Ovary (tissue), 9 donors: ENCODE data around the gene NPM3. TPM values are rescaled to one million over a fixed set of nuclear protein-coding genes. Genes with fewer than 3 reads are reported as not detected.

Experiments
- DNase-seq, 5 donors: peaks; one replicate each; pipeline ENCODE4 v3.0.0-alpha.2; 2019 to 2020
- H3K27ac ChIP-seq, 2 donors: fragments of 200-600 bp; one replicate each; pipeline versions ENCODE4 v1.5.1 to v1.8.0; 2019 to 2022
- H3K27me3 ChIP-seq: fragments of 200-600 bp; one replicate; pipeline ENCODE4 v1.8.0; 2022
- H3K36me3 ChIP-seq: fragments of 200-600 bp; sonication (generic); one replicate; pipeline ENCODE4 v1.5.1; 2019
- H3K4me1 ChIP-seq: one replicate; pipeline ENCODE4 v1.8.1; 2013; ENCODE audit warnings: mild to moderate bottlenecking, moderate library complexity; ENCODE audit not compliant: insufficient read depth
- H3K4me3 ChIP-seq: fragments of 200-600 bp; sonication (generic); one replicate; pipeline ENCODE4 v1.5.1; 2017
- H3K9me3 ChIP-seq, 2 donors: fragments of 200-600 bp in 1 of 2; sonication (generic) in 1 of 2; one replicate each; pipeline versions ENCODE4 v1.5.1 to v1.8.1; 2013 to 2019; ENCODE audit warnings: mild to moderate bottlenecking in 1 of 2, moderate library complexity in 1 of 2
- EP300 ChIP-seq: sonication (generic); formaldehyde crosslinking; IDR thresholded peaks from one replicate; pipeline ENCODE4 v1.6.1; 2017; ENCODE audit warnings: antibody characterized with exemption
- POLR2A ChIP-seq: fragments of 450-650 bp; IDR thresholded peaks from one replicate; pipeline ENCODE4 v1.6.1; 2017; ENCODE audit warnings: antibody characterized with exemption, mild to moderate bottlenecking, moderate library complexity
- WGBS, 3 donors: extraction: QIAGEN DNeasy Blood & Tissue Kit in 1 of 3; methylation state at CpG; one replicate each; pipeline versions ENCODE4 v1.1.5 to v1.1.7; 2013 to 2017; 5-methylcytosine and 5-hydroxymethylcytosine counted together
- intact Hi-C, 4 donors: fragments of 100-400 bp; cut with DNase I; formaldehyde crosslinking; loops; one replicate each; pipeline versions ENCODE4 v1.11.0 to v1.15.1; 2022 to 2023
- polyA plus RNA-seq, 2 donors: library from polyadenylated mRNA; stranded (reverse); fragments of 200-250 nt in 1 of 2; fragments of 350-450 nt in 1 of 2; fragmentation: Illumina TruSeq in 1 of 2; extraction: RNeasy Lipid Tissue Mini Kit (QIAGEN cat#74804) in 1 of 2; gene quantifications; one replicate each; pipeline ENCODE4 v1.2.3, GENCODE V29; 2013 to 2014
- total RNA-seq, 7 donors: library from RNA; depleted of rRNA in 2 of 7; stranded (reverse); fragments of >200 nt in 2 of 7; fragmentation: NEBNext Ultra II Directional in 3 of 7; extraction: Animal tissue kit (Norgen Biotek cat#: 25700) in 3 of 7; gene quantifications; one replicate each; pipeline versions ENCODE4 v1.1.0 to v1.2.4, GENCODE V29; 2016 to 2023
- TF ChIP-seq, protein P1 (sequence below), 3 donors: fragments of 450-650 bp in 2 of 3; fragments of 200-600 bp in 1 of 3; IDR thresholded peaks; one replicate each; pipeline versions ENCODE4 v1.5.1 to v1.8.0; 2016 to 2022; ENCODE audit warnings: antibody characterized with exemption in 3 of 3, mild to moderate bottlenecking in 1 of 3
- donor health status: DM: no; HTN: no; CAD: no; lungs with moderate emphysema.
- donor health status: DM: no; HTN: no; CAD: no.
- donor health status: Bipolar disorder and iron deficiency.
- donor health status: DM: yes; HTN: yes; CAD: no.
- donor health status: DM: no; HTN: no; CAD: no.
- donor health status: DM: yes; HTN: yes; CAD: no.

The NPM3 gene
- total and polyA plus RNA-seq, 9 donors = 11.0 to 64.8 (median 32.1) TPM

DNA sequence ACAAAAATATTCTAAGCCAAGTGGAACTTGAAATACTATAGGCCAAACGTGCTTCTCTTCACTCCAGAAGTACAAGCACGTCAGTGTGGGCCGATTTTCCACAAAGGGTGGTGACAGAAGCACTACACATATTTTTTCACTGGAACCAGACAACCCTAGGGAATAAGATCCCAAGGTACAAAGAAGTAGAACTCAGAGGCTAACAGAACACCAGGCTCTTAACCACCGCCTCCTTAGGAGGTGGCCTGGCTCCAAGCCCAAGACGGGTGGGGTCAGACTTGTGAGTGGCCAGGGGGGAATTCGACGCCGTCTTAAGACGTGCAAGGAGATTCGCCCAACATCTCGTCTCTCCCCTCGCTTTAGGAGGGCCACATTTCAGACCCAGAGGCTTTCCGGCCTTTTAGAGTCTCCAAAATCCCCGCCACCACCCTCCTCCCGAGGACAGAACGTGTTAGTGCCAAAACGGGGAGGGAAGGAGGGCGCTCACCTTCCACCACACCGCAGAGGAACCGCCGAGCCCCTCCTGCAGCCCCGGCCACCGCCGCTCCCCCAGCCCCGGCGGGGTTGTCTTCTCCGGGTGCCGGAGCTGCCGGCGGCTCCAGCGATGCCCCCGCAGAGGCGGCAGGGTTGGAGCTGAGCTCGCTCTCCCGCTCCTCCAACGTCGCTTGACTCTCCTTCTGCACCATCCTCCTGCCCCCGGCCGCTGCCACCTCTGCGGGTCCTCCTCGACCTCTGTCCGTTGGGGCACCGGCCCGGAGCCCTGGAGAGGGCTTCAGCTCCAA lies 34.3 kb upstream of the NPM3 start:
- H3K27ac ChIP-seq = peak overlapping the region; percentile 60 to 82
- H3K27me3 ChIP-seq = no peaks in the 10 kb centered on the region
- TF ChIP-seq, protein P1, sequence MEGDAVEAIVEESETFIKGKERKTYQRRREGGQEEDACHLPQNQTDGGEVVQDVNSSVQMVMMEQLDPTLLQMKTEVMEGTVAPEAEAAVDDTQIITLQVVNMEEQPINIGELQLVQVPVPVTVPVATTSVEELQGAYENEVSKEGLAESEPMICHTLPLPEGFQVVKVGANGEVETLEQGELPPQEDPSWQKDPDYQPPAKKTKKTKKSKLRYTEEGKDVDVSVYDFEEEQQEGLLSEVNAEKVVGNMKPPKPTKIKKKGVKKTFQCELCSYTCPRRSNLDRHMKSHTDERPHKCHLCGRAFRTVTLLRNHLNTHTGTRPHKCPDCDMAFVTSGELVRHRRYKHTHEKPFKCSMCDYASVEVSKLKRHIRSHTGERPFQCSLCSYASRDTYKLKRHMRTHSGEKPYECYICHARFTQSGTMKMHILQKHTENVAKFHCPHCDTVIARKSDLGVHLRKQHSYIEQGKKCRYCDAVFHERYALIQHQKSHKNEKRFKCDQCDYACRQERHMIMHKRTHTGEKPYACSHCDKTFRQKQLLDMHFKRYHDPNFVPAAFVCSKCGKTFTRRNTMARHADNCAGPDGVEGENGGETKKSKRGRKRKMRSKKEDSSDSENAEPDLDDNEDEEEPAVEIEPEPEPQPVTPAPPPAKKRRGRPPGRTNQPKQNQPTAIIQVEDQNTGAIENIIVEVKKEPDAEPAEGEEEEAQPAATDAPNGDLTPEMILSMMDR (IDR thresholded peaks at IDR 0.05) = no peak
- TF ChIP-seq POLR2A (no peak), EP300 (no peak)
- DNase-seq = peak; percentile 82 to 92 (median 86)
- intact Hi-C loops = no loop called here
- no peaks in the 10 kb centered on the region for H3K9me3 ChIP-seq
- 0 to 1% (median 0%) methylated on average over 36 to 44 of the region's 44 CpGs for WGBS, 3 donors
- no peaks in the 10 kb centered on the region for H3K36me3 ChIP-seq
- H3K4me3 ChIP-seq = peak overlapping the region; percentile 82
- peaks cover 8% of the 10 kb centered on the region for H3K4me1 ChIP-seq

GRCh38 chr10:101816913-101817336 lies 33.7 kb upstream of the NPM3 start:
- TF ChIP-seq POLR2A = no peak
- TF ChIP-seq EP300 = no peak
- TF ChIP-seq, protein P1 (IDR thresholded peaks at IDR 0.05) = no peak
- Histone ChIP-seq H3K27ac (peak overlapping the region in 1 of 2 donors; percentile 60), H3K4me1 (peaks cover 8% of the 10 kb centered on the region), H3K9me3 (no peaks in the 10 kb centered on the region), H3K36me3 (no peaks in the 10 kb centered on the region), H3K27me3 (no peaks in the 10 kb centered on the region), H3K4me3 (peak overlapping the region; percentile 82)
- 0% methylated on average over 14 of the region's 14 CpGs for WGBS, 3 donors
- DNase-seq = no peak
- intact Hi-C loops = no loop called here

GRCh38 chr10:101816376-101816775 lies 33.1 kb upstream of the NPM3 start:
- WGBS, 3 donors = 1 to 2% (median 2%) methylated on average over 5 of the region's 5 CpGs
- DNase-seq = no peak
- Histone ChIP-seq H3K4me3 (peak overlapping the region; percentile 82), H3K36me3 (no peaks in the 10 kb centered on the region), H3K27ac (no peak overlapping the region), H3K4me1 (peaks cover 8% of the 10 kb centered on the region), H3K27me3 (no peaks in the 10 kb centered on the region), H3K9me3 (no peaks in the 10 kb centered on the region)
- intact Hi-C loops = no loop called here
- TF ChIP-seq, protein P1 (IDR thresholded peaks at IDR 0.05) = no peak
- TF ChIP-seq POLR2A = no peak
- TF ChIP-seq EP300 = no peak

DNA sequence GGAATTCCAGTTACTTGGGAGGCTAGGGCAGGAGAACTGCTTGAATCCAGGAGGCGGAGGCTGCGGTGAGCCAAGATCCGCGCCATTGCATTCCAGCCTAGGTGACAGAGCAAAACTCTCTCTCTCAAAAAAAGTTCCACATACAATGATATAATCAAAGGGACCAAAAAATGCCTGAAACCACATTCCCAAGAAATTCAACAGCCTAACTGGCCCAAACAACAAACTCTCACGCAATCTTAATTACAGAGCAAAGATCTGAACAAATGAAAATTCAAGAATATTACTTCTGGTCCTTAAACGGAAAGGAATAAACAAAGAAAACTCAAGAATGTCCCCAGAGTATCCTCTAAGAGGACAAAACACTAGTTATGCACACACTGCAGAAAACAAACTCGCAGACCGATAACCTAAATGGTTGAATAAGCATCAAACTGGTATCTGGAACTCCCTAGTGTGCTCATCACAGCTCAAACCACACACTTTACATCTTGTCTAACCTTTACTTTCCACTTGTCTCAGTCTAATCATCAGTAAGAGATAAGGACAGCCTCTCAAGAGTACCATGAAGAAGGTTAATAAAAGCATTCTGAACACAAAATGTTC lies 31.3 kb upstream of the NPM3 start:
- Histone ChIP-seq H3K9me3 (no peaks in the 10 kb centered on the region), H3K4me1 (peaks cover 8% of the 10 kb centered on the region), H3K27ac (no peak overlapping the region), H3K27me3 (no peaks in the 10 kb centered on the region), H3K36me3 (no peaks in the 10 kb centered on the region), H3K4me3 (peak overlapping the region; percentile 82)
- 61 to 66% (median 64%) methylated on average over 8 of the region's 8 CpGs for WGBS, 3 donors
- intact Hi-C loops = no loop called here
- no peak for DNase-seq
- TF ChIP-seq, protein P1 (IDR thresholded peaks at IDR 0.05) = no peak
- TF ChIP-seq EP300 (no peak), POLR2A (no peak)
